Osteocyte (in vitro differentiated cells): ENCODE results near the gene PDK2. TPM values are rescaled to one million over a fixed set of nuclear protein-coding genes. Genes with fewer than 3 reads are reported as not detected.

Source experiments
- DNase-seq: peaks from one replicate; pipeline ENCODE4 v3.0.0; 2021; ENCODE audit warnings: mixed read lengths; ENCODE audit not compliant: unreplicated experiment; ENCODE audit errors: extremely low spot score
- H3K27ac Mint-ChIP-seq: one replicate; pipeline ENCODE4 v1.8.0; 2021; ENCODE audit warnings: mild to moderate bottlenecking, mixed read lengths; ENCODE audit not compliant: unreplicated experiment
- H3K27me3 Mint-ChIP-seq: one replicate; pipeline ENCODE4 v1.8.0; 2021; ENCODE audit warnings: mixed read lengths; ENCODE audit not compliant: unreplicated experiment
- H3K36me3 Mint-ChIP-seq: one replicate; pipeline ENCODE4 v1.8.0; 2021; ENCODE audit warnings: mixed read lengths; ENCODE audit not compliant: unreplicated experiment
- H3K4me1 Mint-ChIP-seq: one replicate; pipeline ENCODE4 v1.8.0; 2021; ENCODE audit warnings: mixed read lengths; ENCODE audit not compliant: unreplicated experiment
- H3K4me3 Mint-ChIP-seq: one replicate; pipeline ENCODE4 v1.8.0; 2021; ENCODE audit warnings: mild to moderate bottlenecking, moderate library complexity, mixed read lengths; ENCODE audit not compliant: unreplicated experiment
- H3K9me3 Mint-ChIP-seq: one replicate; pipeline ENCODE4 v1.8.0; 2021; ENCODE audit warnings: mixed read lengths; ENCODE audit not compliant: unreplicated experiment
- CTCF ChIP-seq: fragments of 200-600 bp; sonication (generic); IDR thresholded peaks from 2 replicates; pipeline ENCODE4 v1.5.0; 2021; ENCODE audit warnings: antibody characterized with exemption, mild to moderate bottlenecking, moderate library complexity
- total RNA-seq: library from RNA; stranded (reverse); gene quantifications from 2 replicates; pipeline ENCODE4 v1.2.1, GENCODE V29; 2021

PDK2 gene
- total RNA-seq, 1 donor from 2014 or later = 66.2 TPM

- no peaks in the 10 kb centered on the region for H3K9me3 Mint-ChIP-seq
- H3K4me1 Mint-ChIP-seq = peaks cover 41% of the 10 kb centered on the region
- H3K4me3 Mint-ChIP-seq = peak overlapping the region; percentile 86
- no peaks in the 10 kb centered on the region for H3K27me3 Mint-ChIP-seq
- DNase-seq = no peak
- H3K27ac Mint-ChIP-seq = peak overlapping the region; percentile 66
- TF ChIP-seq CTCF = no peak
- peaks cover 17% of the 10 kb centered on the region for H3K36me3 Mint-ChIP-seq
These were observed 53.9 kb downstream of the PDK2 start for GRCh38 chr17:50149091-50149416.

GRCh38 chr17:50149417-50150353 is 54.5 kb downstream of the PDK2 start:
- H3K36me3 Mint-ChIP-seq = peaks cover 11% of the 10 kb centered on the region
- peak overlapping the region; percentile 86 for H3K4me3 Mint-ChIP-seq
- H3K4me1 Mint-ChIP-seq = peaks cover 37% of the 10 kb centered on the region
- no peaks in the 10 kb centered on the region for H3K27me3 Mint-ChIP-seq
- TF ChIP-seq CTCF = no peak
- H3K9me3 Mint-ChIP-seq = no peaks in the 10 kb centered on the region
- peak overlapping the region; percentile 66 for H3K27ac Mint-ChIP-seq
- no peak for DNase-seq

GRCh38 chr17:50150354-50151040 is 55.3 kb downstream of the PDK2 start, which contains the start of gene PPP1R9B:
PPP1R9B (minus strand) TSS chr17:50150677; CDS start chr17:50150513, 164 bp downstream.
- H3K9me3 Mint-ChIP-seq = no peaks in the 10 kb centered on the region
- peaks cover 38% of the 10 kb centered on the region for H3K4me1 Mint-ChIP-seq
- H3K27ac Mint-ChIP-seq = peak within 1 kb of the TSS; percentile 95
- H3K36me3 Mint-ChIP-seq = peaks cover 8% of the 10 kb centered on the region
- no peak for DNase-seq
- peak within 1 kb of the TSS; percentile 90 for H3K4me3 Mint-ChIP-seq
- no peaks in the 10 kb centered on the region for H3K27me3 Mint-ChIP-seq
- TF ChIP-seq CTCF = no peak

GRCh38 chr17:50151041-50151936 is 56.1 kb downstream of the PDK2 start:
- peak; percentile 64 for TF ChIP-seq CTCF
- no peaks in the 10 kb centered on the region for H3K27me3 Mint-ChIP-seq
- no peaks in the 10 kb centered on the region for H3K9me3 Mint-ChIP-seq
- H3K4me3 Mint-ChIP-seq = peak overlapping the region; percentile 90
- H3K36me3 Mint-ChIP-seq = peaks cover 8% of the 10 kb centered on the region
- DNase-seq = peak; percentile 95
- peaks cover 30% of the 10 kb centered on the region for H3K4me1 Mint-ChIP-seq
- peak overlapping the region; percentile 95 for H3K27ac Mint-ChIP-seq
